OCI-LY1 (cell line): ENCODE data around the gene RMC1.

Experiments used
- H2AFZ ChIP-seq: fragments of 200-600 bp; sonication (generic), shearing (Covaris generic); 2 replicates; pipeline ENCODE4 v1.6.0; 2014; ENCODE audit warnings: antibody characterized with exemption, mild to moderate bottlenecking, low read length
- H3F3A ChIP-seq: fragments of 200-600 bp; sonication (generic), shearing (Covaris generic); 2 replicates; pipeline ENCODE4 v1.6.0; 2014; ENCODE audit warnings: mild to moderate bottlenecking, antibody characterized with exemption, low read length, moderate library complexity; ENCODE audit not compliant: insufficient read depth
- H3K27ac ChIP-seq: fragments of 200-600 bp; sonication (generic); 2 replicates; pipeline ENCODE4 v1.5.1; 2014; ENCODE audit warnings: low read length, mixed run types, mild to moderate bottlenecking, low read depth; ENCODE audit not compliant: poor library complexity, severe bottlenecking
- H3K27me3 ChIP-seq: fragments of 200-600 bp; sonication (generic); 2 replicates; pipeline ENCODE4 v1.6.0; 2014; ENCODE audit warnings: antibody characterized with exemption, mild to moderate bottlenecking, low read length, moderate library complexity; ENCODE audit not compliant: insufficient read depth
- H3K36me3 ChIP-seq: fragments of 200-600 bp; sonication (generic); 2 replicates; pipeline ENCODE4 v1.6.1; 2014; ENCODE audit warnings: mild to moderate bottlenecking, antibody characterized with exemption, low read length, moderate library complexity, mixed read lengths; ENCODE audit not compliant: insufficient read depth
- H3K4me1 ChIP-seq: fragments of 200-600 bp; sonication (generic); 2 replicates; pipeline ENCODE4 v1.5.1; 2014; ENCODE audit warnings: mild to moderate bottlenecking, low read length, moderate library complexity; ENCODE audit not compliant: insufficient read depth, severe bottlenecking
- H3K4me2 ChIP-seq: fragments of 200-600 bp; sonication (generic), shearing (Covaris generic); 2 replicates; pipeline ENCODE4 v1.6.1; 2014; ENCODE audit warnings: low read length
- H3K4me3 ChIP-seq: fragments of 200-600 bp; sonication (generic); 2 replicates; pipeline ENCODE4 v1.5.1; 2014; ENCODE audit warnings: low read length, low read depth, mild to moderate bottlenecking, mixed read lengths; ENCODE audit not compliant: poor library complexity, severe bottlenecking
- H3K79me2 ChIP-seq: fragments of 200-600 bp; shearing (Covaris generic); 2 replicates; pipeline ENCODE4 v1.6.1; 2016; ENCODE audit warnings: mixed run types, low read length, mixed read lengths; ENCODE audit not compliant: insufficient read depth
- H3K9ac ChIP-seq: fragments of 200-600 bp; sonication (generic), shearing (Covaris generic); 2 replicates; pipeline ENCODE4 v1.6.1; 2014; ENCODE audit warnings: mild to moderate bottlenecking, low read length, mixed read lengths
- H3K9me2 ChIP-seq: fragments of 200-600 bp; sonication (generic), shearing (Covaris generic); 2 replicates; pipeline ENCODE4 v1.6.1; 2014; ENCODE audit warnings: low read depth, mild to moderate bottlenecking, low read length, mixed read lengths
- H3K9me3 ChIP-seq: fragments of 200-600 bp; shearing (Covaris generic); 2 replicates; pipeline ENCODE4 v1.6.1; 2014; ENCODE audit warnings: low read length, mixed read lengths
- H4K20me1 ChIP-seq: fragments of 200-600 bp; sonication (generic), shearing (Covaris generic); 2 replicates; pipeline ENCODE4 v1.6.0; 2016; ENCODE audit warnings: mild to moderate bottlenecking, low read length; ENCODE audit not compliant: insufficient read depth
- EZH2 ChIP-seq: fragments of 200-600 bp; sonication (generic), shearing (Covaris generic); IDR thresholded peaks from 2 replicates; pipeline ENCODE4 v1.8.0; 2017; ENCODE audit warnings: borderline replicate concordance, mixed run types, mild to moderate bottlenecking, antibody characterized with exemption, low read length, moderate library complexity, mixed read lengths
- TF ChIP-seq, protein P1 (sequence below): fragments of 200-600 bp; sonication (generic), shearing (Covaris generic); IDR thresholded peaks from 2 replicates; pipeline ENCODE4 v1.5.1; 2017; ENCODE audit warnings: mild to moderate bottlenecking, antibody characterized with exemption, low read length, moderate library complexity, mixed read lengths

RMC1 gene

DNA sequence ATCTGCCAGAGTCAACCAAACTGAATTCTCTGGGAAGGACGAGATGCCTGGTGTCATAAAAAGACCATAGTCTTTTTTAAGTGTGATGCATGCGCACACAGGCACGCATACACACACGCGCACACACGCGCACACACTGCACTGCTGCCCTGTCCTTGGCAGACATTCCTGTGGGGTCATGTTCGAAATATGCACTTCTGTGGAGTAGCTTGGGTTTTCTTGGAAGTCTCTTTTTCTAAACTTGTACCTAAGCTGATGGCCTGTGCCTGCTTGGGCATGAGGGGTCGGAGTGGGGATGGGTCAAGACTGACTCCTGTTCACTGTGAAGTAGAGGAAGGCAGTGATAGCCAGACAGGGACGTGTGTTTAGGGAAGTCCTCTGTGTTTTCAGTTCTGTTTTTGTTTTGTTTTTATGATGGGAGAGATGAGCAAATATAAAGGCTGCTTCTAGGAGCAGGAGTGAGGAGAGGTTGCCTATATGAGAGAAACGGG lies 4.0 kb upstream of the RMC1 start:
- H3K79me2 ChIP-seq: no peaks in the 10 kb centered on the region
- H3K9me2 ChIP-seq: no peaks in the 10 kb centered on the region
- no peak overlapping the region for H2AFZ ChIP-seq
- H3F3A ChIP-seq: no peaks in the 10 kb centered on the region
- no peaks in the 10 kb centered on the region for H3K27me3 ChIP-seq
- peak overlapping the region; percentile 36 for H3K4me2 ChIP-seq
- H3K27ac ChIP-seq: peak overlapping the region; percentile 94
- H3K9ac ChIP-seq: peak overlapping the region; percentile 19; the same call in 1 of the 2 replicates
- H4K20me1 ChIP-seq: no peaks in the 10 kb centered on the region
- H3K36me3 ChIP-seq: no peaks in the 10 kb centered on the region
- peaks cover 68% of the 10 kb centered on the region for H3K4me1 ChIP-seq
- H3K9me3 ChIP-seq: no peaks in the 10 kb centered on the region
- TF ChIP-seq, protein P1, sequence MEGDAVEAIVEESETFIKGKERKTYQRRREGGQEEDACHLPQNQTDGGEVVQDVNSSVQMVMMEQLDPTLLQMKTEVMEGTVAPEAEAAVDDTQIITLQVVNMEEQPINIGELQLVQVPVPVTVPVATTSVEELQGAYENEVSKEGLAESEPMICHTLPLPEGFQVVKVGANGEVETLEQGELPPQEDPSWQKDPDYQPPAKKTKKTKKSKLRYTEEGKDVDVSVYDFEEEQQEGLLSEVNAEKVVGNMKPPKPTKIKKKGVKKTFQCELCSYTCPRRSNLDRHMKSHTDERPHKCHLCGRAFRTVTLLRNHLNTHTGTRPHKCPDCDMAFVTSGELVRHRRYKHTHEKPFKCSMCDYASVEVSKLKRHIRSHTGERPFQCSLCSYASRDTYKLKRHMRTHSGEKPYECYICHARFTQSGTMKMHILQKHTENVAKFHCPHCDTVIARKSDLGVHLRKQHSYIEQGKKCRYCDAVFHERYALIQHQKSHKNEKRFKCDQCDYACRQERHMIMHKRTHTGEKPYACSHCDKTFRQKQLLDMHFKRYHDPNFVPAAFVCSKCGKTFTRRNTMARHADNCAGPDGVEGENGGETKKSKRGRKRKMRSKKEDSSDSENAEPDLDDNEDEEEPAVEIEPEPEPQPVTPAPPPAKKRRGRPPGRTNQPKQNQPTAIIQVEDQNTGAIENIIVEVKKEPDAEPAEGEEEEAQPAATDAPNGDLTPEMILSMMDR: no peak
- no peak for TF ChIP-seq EZH2
- peak overlapping the region; percentile 14 for H3K4me3 ChIP-seq

DNA sequence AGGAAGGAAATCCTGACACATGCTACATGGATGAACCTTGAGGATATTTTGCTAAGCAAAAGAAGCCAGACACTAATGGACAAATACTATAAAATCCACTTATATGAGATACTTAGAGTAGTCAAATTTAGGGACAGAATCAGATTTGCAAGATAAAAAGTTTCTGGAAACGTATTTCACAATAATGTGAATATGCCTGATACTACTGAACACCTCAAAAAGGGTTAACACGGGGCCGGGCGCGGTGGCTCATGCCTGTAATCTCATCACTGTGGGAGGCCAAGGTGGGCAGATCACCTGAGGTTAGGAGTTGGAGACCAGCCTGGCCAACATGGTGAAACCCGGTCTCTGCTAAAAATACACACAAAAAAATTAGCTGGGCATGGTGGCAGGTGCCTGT lies 1.7 kb upstream of the RMC1 start:
- Histone ChIP-seq H3K27ac (no peak overlapping the region), H3K9me2 (no peaks in the 10 kb centered on the region), H3K4me3 (no peak overlapping the region), H3K4me2 (no peak overlapping the region), H3F3A (no peaks in the 10 kb centered on the region), H4K20me1 (no peaks in the 10 kb centered on the region), H3K27me3 (no peaks in the 10 kb centered on the region), H3K9me3 (no peaks in the 10 kb centered on the region), H3K9ac (no peak overlapping the region), H3K79me2 (peaks cover 12% of the 10 kb centered on the region), H3K36me3 (peaks cover 6% of the 10 kb centered on the region; the same call in 1 of the 2 replicates), H2AFZ (no peak overlapping the region), H3K4me1 (peaks cover 72% of the 10 kb centered on the region)
- TF ChIP-seq EZH2: no peak
- TF ChIP-seq, protein P1: no peak

DNA sequence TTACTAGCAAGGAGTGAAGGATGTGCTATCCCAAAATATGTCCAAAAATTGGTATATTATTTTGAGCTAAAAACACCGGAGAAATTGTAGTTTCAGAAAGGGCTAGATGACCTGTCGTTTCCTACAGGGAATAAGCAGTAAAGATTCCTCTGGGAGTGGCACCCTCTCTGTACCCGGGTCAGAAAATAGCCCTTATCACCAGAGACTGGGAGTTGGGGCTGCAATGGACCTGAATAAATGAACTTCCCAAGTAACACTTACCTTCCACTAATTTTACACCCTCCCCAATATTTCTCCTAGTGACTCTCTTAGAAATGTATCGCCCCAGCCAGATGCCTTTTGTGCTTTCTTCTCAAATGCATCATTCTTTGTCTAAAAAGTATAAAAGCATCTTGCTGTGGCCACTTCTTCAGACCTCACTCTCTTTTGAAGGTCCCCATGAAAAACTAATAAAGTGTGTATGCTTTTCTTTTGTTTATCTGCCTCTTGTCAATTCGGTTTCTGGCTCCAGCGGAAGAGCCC lies 734 bp upstream of the RMC1 start:
- no peak overlapping the region for H2AFZ ChIP-seq
- H3K36me3 ChIP-seq: peaks cover 15% of the 10 kb centered on the region; the same call in 1 of the 2 replicates
- no peaks in the 10 kb centered on the region for H3K9me2 ChIP-seq
- H3K79me2 ChIP-seq: peaks cover 20% of the 10 kb centered on the region
- H3F3A ChIP-seq: no peaks in the 10 kb centered on the region
- peak overlapping the region; percentile 97 for H3K4me3 ChIP-seq
- H3K27me3 ChIP-seq: no peaks in the 10 kb centered on the region
- no peaks in the 10 kb centered on the region for H3K9me3 ChIP-seq
- peaks cover 72% of the 10 kb centered on the region for H3K4me1 ChIP-seq
- no peak for TF ChIP-seq EZH2
- TF ChIP-seq, protein P1: no peak
- H4K20me1 ChIP-seq: no peaks in the 10 kb centered on the region
- peak overlapping the region; percentile 77 for H3K27ac ChIP-seq
- peak overlapping the region; percentile 72 for H3K4me2 ChIP-seq
- H3K9ac ChIP-seq: peak overlapping the region; percentile 89
